ENCODE results near the gene AFF2.

GRCh38 chrX:148813422-148813821, 313.0 kb downstream of the AFF2 start:
- TF ChIP-seq POLR2A (IDR thresholded peaks at IDR 0.05; ENCODE audit: low read length) (no peak), GATA1 (IDR thresholded peaks at IDR 0.05; ENCODE audit: low read depth, low read length) (no peak)

Data from erythroblast (primary cell).